NCI-H146 treated with DMSO at 0.1 percent for 48 hours (cell line): ENCODE data around the gene BICDL2.
A peak's percentile ranks its signal among the peaks of the same experiment; 100 is the strongest.

Experiments
- DNase-seq: peaks from one replicate; lab custom pipeline; 2025; ENCODE audit not compliant: unreplicated experiment; lab: John Stamatoyannopoulos, UW

BICDL2 gene

GRCh38 chr16:3013491-3013951, 23.2 kb downstream of the BICDL2 start:
- no peak for DNase-seq

DNA sequence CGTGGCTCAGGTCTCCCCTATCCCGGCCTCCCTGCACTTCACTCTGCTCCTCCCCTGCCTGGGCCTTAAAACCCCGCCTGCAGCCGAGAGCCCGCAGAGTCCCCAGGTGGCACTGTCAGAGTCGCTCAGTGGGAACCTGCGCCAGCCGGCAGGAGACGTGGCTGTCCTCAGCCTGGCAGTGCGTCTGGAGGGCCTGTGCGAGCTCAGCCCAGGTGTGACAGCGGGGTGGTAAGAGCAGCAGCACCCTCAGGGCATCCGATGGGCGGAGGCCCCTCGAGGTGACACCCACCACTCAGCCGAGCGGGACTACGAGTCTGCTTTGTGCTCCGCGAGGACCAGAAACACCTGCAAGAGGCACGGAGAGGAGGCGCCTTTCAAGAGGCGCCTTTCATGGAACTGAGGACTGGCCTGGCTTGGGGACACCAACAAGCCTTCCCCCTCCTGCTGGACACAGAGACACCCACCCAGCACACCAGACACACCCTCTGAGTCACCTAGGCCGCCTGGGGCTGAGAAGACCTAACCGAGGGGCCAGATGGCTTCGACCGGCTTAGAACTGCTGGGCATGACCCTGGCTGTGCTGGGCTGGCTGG, 23.8 kb downstream of the BICDL2 start, which contains the start of gene CLDN9:
Gene CLDN9 (plus strand): TSS at position 96 of the 593 bp plus-strand sequence. CDS start 440 bp downstream, at position 536.
- peak; percentile 78 for DNase-seq

- peak; percentile 49 for DNase-seq
Observed at GRCh38 chr16:3012246-3012645, 24.5 kb downstream of the BICDL2 start.

GRCh38 chr16:3010510-3010909, 26.2 kb downstream of the BICDL2 start:
- no peak for DNase-seq

DNA sequence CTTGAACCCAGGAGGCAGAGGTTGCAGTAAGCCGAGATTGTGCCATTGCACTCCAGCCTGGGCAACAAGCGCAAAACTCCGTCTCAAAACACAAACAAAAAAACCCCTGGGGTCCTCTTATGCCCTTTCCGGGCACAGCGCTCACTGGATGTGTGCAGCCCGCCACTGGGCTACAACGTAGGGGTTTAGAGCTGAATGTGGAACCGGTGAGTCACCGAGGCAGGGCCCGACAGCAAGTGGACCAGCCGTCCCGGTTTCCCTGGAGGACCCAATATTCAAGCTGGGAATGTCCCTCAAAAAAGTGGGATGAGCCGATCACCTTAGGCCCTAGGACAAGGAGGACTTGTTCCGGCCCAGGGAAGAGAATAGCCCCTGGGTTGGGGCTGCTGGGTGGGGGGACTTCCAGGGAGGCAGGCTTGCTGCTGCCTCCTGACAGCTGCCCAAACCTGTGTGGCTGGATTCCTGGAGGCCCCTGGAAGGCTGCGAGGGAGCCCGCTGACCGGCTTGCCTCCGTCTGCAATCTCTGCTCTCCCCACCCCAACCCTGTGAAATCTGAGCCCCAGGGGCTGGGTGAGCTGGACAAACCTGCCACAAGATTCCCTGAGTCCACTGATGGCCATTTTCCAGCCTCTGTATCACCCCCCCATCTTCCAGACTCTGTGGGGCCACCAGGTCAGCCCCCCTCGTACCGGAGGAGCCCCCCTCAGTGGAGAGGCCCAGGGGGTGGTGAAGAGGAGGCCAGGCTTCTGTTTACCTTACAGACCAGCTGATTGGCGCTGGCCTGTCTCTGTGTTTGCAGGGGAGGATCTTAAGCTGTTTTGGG, 27.0 kb downstream of the BICDL2 start:
- DNase-seq: no peak

DNA sequence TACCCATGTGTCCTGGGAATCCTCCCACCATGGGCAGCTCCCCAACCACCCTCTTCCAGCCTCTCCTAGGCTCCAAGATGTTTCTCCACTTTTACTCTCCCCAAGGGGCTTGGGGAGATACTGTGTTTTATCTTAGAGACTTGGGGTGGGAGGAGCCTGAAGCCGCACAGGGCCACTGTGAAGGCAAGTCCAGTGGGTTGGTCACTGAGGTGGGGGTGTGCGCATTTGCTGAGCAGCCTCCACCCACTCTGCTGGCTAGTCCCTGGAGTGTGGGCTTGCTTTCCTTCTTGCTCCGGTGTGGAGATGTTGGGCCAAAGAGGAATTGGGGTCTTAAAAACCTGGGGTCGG, 28.1 kb downstream of the BICDL2 start:
- DNase-seq: no peak

GRCh38 chr16:3007957-3008689, 28.6 kb downstream of the BICDL2 start:
- DNase-seq: no peak

- no peak for DNase-seq
Observed at GRCh38 chr16:3007059-3007956, 29.4 kb downstream of the BICDL2 start.

GRCh38 chr16:3004781-3005284, 31.9 kb downstream of the BICDL2 start:
- peak; percentile 43 for DNase-seq

DNA sequence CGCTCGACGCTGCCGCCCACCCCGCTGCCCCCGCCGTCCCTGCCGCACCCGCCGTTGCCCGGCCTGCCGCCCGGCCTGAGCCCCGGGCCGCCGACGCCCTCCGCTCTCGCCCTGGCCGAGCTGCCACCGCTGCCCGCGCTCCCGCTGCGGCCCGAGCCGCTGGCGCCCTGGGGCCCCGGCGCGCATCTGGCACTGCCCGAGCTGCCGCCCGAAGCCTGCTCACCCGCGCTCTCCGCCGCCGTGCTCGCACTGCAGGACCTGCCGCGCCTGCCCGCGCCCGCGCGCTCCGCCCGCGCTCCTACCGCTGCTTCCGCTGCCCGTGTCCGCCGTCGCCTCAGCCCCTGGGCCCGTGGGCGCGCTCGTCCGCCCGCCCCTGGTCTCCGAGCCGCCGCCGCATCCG, 32.4 kb downstream of the BICDL2 start:
- peak; percentile 48 for DNase-seq

GRCh38 chr16:3003582-3004270, 33.0 kb downstream of the BICDL2 start:
- peak; percentile 97 for DNase-seq

- no peak for DNase-seq
Observed at GRCh38 chr16:3001316-3001715, 35.4 kb downstream of the BICDL2 start.

DNA sequence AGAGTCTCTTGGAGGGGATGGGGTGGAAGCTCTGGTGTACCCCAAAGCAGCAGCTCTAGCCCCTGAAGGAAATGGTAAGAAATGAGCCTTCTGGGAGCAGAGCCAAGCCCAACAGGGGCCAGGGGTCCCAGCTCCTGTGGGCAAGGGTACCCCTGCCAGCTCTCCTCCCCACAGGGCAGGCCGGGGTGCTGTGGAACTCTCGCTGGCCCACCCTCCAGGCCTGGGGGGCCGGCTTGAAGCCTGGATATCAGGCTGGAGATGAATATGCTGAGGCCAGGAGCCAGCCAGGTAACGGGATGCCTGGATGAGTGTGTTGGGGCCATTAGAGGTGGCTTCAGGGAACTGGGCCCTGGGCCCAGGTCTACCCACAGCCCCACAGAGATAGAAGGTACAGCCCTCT, 36.2 kb downstream of the BICDL2 start:
- DNase-seq: no peak

GRCh38 chr16:2999929-3000328, 36.8 kb downstream of the BICDL2 start:
- no peak for DNase-seq

DNA sequence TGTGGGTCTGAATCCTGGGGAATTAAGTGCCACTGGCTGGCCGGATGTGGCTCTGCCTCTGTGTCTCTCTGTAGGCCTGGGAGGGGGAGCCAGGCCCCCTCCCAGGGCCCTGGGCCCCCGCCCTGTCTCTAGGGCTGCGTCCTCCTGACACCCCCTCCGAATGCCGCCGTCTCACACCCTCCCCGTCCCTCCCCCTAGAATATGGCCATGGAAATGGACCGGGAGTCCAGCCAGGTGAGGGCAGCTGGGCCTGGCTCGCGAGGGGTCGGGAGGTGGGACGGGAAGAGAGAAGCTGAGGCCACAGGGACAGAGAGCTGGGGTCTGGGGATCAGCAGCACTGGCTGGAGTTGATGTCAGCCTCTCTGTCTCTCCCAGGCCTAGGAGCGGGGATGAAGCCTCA, 40.4 kb downstream of the BICDL2 start:
- no peak for DNase-seq

DNA sequence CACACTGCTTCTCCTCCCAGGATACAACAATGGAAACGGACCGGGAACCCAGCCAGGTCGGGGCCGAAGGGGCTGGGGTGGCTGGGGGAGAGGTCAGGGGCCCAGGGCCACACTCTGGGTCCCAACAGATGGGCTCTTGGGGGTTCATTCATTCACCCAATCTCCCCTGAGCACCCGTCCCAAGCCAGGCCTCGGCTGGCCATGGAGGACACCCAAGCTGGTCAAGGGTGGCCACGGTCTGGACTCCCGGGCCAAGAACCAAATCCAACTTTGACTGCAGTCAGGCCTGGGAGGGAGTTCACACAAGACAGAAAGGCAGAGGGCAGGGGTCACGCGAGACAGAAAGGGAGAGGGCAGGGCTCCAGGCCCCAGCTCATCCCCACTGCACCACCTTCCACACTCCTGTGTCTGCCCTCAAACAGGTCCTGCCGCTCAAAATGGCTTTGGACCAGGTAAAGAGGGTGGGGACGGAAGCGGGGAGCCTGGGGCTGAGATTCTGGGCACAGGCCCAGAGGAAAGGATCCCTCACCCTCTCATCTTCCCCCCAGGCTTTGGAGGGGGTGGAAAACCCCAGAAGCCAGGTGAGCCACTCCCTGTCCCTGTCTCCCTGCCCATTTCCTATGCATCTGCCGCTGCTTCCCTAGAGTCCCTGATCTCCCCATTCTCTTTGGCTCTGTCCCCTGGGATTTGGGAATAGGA, 44.2 kb downstream of the BICDL2 start:
- DNase-seq: no peak

DNA sequence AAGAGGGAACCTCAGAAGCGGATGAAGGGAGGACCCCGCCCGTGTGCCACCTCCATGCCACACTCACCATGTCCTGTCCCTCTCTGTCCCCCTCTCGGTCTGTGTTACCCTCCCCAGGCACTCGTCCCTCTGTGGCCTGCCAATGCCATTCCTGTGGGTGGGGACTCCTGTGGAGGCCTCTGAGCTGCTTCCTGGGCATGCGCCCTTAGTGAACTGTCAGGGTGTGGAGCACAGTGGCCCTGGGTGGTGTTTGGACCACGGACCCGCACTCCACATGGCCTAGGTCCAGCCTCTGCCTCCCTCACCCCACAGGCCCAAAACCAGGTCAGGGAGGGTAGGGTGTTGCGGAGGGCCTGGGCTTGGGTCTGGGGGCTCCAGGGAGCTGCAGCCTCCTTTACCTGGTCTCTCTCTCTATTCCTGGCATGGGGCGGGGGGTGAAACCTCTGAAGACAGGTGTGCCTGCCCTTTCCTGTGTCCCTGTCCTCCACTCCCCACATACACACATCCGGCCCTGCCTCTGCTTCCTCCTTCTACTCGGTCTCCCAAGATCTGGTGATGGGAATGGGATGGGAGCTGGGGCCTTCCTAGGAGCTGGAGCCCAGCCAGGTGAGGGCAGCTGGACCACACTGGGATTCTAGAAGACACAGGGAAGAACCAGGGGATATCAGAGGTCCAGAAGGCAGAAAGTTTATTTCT, 45.0 kb downstream of the BICDL2 start:
- DNase-seq: no peak

GRCh38 chr16:2990891-2991290, 45.9 kb downstream of the BICDL2 start:
- no peak for DNase-seq

GRCh38 chr16:2988590-2989099, 48.1 kb downstream of the BICDL2 start:
- no peak for DNase-seq
